Hepatocyte (in vitro differentiated cells): ENCODE data around the gene HSPA12A. TPM values are rescaled to one million over a fixed set of nuclear protein-coding genes. Genes with fewer than 3 reads are reported as not detected.

Experiments
- DNase-seq: peaks from one replicate; pipeline ENCODE4 v3.0.0-alpha.2; 2016; ENCODE audit warnings: low spot score
- H2AFZ ChIP-seq: fragments of 200-600 bp; sonication (generic); 2 replicates; pipeline ENCODE4 v1.6.0; 2016; ENCODE audit warnings: antibody characterized with exemption, mild to moderate bottlenecking
- H3K27ac ChIP-seq: fragments of 200-600 bp; sonication (generic); 2 replicates; pipeline ENCODE4 v1.5.1; 2016; ENCODE audit warnings: mild to moderate bottlenecking
- H3K27me3 ChIP-seq: fragments of 200-600 bp; sonication (generic); 2 replicates; pipeline ENCODE4 v1.6.1; 2016
- H3K36me3 ChIP-seq: fragments of 200-600 bp; sonication (generic); replicated peaks from 2 replicates; pipeline ENCODE4 v1.5.1; 2016; ENCODE audit warnings: low read depth; ENCODE audit not compliant: insufficient read depth
- H3K4me1 ChIP-seq: fragments of 200-600 bp; sonication (generic); 2 replicates; pipeline ENCODE4 v1.5.1; 2016; ENCODE audit warnings: mild to moderate bottlenecking, moderate library complexity; ENCODE audit not compliant: insufficient read depth
- H3K4me2 ChIP-seq: fragments of 200-600 bp; sonication (generic); 2 replicates; pipeline ENCODE4 v1.6.0; 2016
- H3K4me3 ChIP-seq: fragments of 200-600 bp; sonication (generic); 2 replicates; pipeline ENCODE4 v1.5.1; 2016; ENCODE audit warnings: mild to moderate bottlenecking
- H3K79me2 ChIP-seq: fragments of 200-600 bp; sonication (generic); 2 replicates; pipeline ENCODE4 v1.6.0; 2017; ENCODE audit warnings: mild to moderate bottlenecking
- H3K9me2 ChIP-seq: fragments of 200-600 bp; sonication (generic); replicated peaks from 2 replicates; pipeline ENCODE4 v1.6.0; 2017; ENCODE audit warnings: mild to moderate bottlenecking; ENCODE audit not compliant: insufficient read depth
- H3K9me3 ChIP-seq: fragments of 200-600 bp; sonication (generic); 2 replicates; pipeline ENCODE4 v1.5.1; 2016; ENCODE audit warnings: low read depth, mild to moderate bottlenecking
- H4K20me1 ChIP-seq: fragments of 200-600 bp; sonication (generic); 2 replicates; pipeline ENCODE4 v1.6.0; 2016; ENCODE audit warnings: mild to moderate bottlenecking; ENCODE audit not compliant: insufficient read depth, poor library complexity, severe bottlenecking
- EZH2 ChIP-seq: fragments of 200-600 bp; sonication (generic); IDR thresholded peaks from 2 replicates; pipeline ENCODE4 v1.6.1; 2016; ENCODE audit warnings: antibody characterized with exemption, mild to moderate bottlenecking, borderline replicate concordance
- EZH2phosphoT487 ChIP-seq: fragments of 200-600 bp; sonication (generic); IDR thresholded peaks from one replicate; pipeline ENCODE4 v1.6.1; 2018; ENCODE audit warnings: antibody characterized with exemption, mild to moderate bottlenecking, low read depth, moderate library complexity; ENCODE audit not compliant: unreplicated experiment, severe bottlenecking
- WGBS: methylation state at CpG from one replicate; pipeline ENCODE4 v1.1.6; 2016; ENCODE audit warnings: low lambda C conversion rate; ENCODE audit errors: missing lambda C conversion rate; 5-methylcytosine and 5-hydroxymethylcytosine counted together
- polyA plus RNA-seq: library from polyadenylated mRNA; unstranded; fragments of >200 nt; fragmentation: Nextera tagmentation; extraction: Ambion mirVana; gene quantifications from 2 replicates; pipeline ENCODE4 v1.2.1, GENCODE V29; 2016
- total RNA-seq: library from RNA; depleted of rRNA; stranded (reverse); fragments of >200 nt; gene quantifications from 2 replicates; pipeline ENCODE4 v1.2.3, GENCODE V29; 2014
- TF ChIP-seq, protein P1 (sequence below): fragments of 200-600 bp; sonication (generic); IDR thresholded peaks from 2 replicates; pipeline ENCODE4 v1.5.1; 2016; ENCODE audit warnings: antibody characterized with exemption, mild to moderate bottlenecking; ENCODE audit not compliant: poor library complexity

HSPA12A gene
- total and polyA plus RNA-seq, 2 experiments from 2014 or later = 8.7 to 9.9 TPM

DNA sequence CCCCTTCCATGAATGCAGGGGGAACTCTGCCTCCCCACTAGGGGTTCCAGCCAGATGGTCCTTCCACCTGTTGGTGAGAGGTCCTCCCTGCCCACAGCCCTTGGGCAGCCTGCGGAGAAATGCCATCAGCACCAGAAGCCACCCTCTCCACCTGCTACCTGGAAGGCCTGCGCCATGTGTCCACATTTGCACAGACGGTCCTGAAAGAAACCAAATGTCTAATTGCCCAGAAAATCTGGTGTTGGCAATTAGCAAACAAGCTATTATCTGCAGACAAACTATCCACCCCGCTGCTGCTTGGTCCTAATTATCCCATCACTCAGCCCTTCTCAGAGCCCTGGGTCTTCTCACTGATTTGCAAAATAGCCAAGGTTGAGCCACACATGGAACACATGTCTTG, 32.3 kb downstream of the HSPA12A start:
- H3K4me1 ChIP-seq = peaks cover 7% of the 10 kb centered on the region
- H3K79me2 ChIP-seq = no peaks in the 10 kb centered on the region
- TF ChIP-seq, protein P1, sequence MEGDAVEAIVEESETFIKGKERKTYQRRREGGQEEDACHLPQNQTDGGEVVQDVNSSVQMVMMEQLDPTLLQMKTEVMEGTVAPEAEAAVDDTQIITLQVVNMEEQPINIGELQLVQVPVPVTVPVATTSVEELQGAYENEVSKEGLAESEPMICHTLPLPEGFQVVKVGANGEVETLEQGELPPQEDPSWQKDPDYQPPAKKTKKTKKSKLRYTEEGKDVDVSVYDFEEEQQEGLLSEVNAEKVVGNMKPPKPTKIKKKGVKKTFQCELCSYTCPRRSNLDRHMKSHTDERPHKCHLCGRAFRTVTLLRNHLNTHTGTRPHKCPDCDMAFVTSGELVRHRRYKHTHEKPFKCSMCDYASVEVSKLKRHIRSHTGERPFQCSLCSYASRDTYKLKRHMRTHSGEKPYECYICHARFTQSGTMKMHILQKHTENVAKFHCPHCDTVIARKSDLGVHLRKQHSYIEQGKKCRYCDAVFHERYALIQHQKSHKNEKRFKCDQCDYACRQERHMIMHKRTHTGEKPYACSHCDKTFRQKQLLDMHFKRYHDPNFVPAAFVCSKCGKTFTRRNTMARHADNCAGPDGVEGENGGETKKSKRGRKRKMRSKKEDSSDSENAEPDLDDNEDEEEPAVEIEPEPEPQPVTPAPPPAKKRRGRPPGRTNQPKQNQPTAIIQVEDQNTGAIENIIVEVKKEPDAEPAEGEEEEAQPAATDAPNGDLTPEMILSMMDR = no peak
- TF ChIP-seq EZH2 = no peak
- WGBS = 84% methylated on average over 4 of the region's 4 CpGs
- H2AFZ ChIP-seq = no peak overlapping the region
- H3K4me3 ChIP-seq = no peak overlapping the region
- H3K4me2 ChIP-seq = no peak overlapping the region
- H3K36me3 ChIP-seq = no peaks in the 10 kb centered on the region
- no peak overlapping the region for H3K27ac ChIP-seq
- no peak for DNase-seq
- H3K27me3 ChIP-seq = no peaks in the 10 kb centered on the region
- no peaks in the 10 kb centered on the region for H3K9me3 ChIP-seq
- H4K20me1 ChIP-seq = no peaks in the 10 kb centered on the region
- no peaks in the 10 kb centered on the region for H3K9me2 ChIP-seq

DNA sequence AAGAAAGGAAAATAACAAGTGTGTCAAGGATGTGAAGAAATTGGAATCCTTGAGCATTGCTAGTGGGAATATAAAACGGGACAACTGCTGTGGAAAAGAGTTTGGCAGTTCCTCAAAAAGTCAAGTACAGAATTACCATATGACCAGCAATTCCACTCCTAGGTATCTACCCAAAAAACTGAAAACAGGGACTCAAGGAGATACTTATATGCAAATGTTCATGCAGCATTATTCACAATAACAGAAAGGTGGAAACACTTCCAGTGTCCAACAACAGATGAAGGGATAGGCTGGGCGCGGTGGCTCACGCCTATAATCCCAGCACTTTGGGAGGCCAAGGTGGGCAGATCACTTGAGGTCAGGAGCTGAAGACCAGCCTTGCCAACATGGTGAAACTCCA, 33.5 kb downstream of the HSPA12A start:
- Histone ChIP-seq H3K27ac (no peak overlapping the region), H3K36me3 (no peaks in the 10 kb centered on the region), H3K9me3 (no peaks in the 10 kb centered on the region), H4K20me1 (no peaks in the 10 kb centered on the region), H3K27me3 (no peaks in the 10 kb centered on the region), H3K4me1 (peaks cover 7% of the 10 kb centered on the region), H3K9me2 (no peaks in the 10 kb centered on the region), H2AFZ (no peak overlapping the region), H3K79me2 (no peaks in the 10 kb centered on the region), H3K4me2 (no peak overlapping the region), H3K4me3 (no peak overlapping the region)
- WGBS = 94% methylated on average over 4 of the region's 4 CpGs
- DNase-seq = no peak
- TF ChIP-seq, protein P1 = no peak
- TF ChIP-seq EZH2 (no peak), EZH2phosphoT487 (no peak)

DNA sequence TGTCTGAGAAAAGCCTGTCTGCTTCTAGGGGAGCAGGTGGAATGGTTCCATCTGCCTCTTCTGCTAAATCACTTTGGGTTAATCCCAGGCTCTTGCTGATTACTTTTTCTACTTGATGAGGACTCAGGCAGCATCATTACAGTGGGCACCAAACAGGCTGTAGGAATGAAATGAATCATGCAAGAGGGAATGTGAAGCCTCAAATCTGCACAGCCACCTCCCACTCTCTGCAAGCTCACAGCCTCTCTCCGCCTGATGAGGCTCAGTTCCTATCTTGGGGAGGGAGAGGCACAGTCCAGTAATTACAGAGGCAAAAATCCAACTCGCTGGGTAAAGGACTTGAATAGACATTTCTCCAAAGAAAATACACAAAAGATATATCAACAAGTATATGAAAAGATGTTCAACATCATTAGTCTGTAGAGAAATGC, 34.0 kb downstream of the HSPA12A start:
- no peak for DNase-seq
- TF ChIP-seq, protein P1 = no peak
- no peak for TF ChIP-seq EZH2phosphoT487
- whole genome bisulfite sequencing = 69% methylated on average over 2 of the region's 2 CpGs
- Histone ChIP-seq H2AFZ (no peak overlapping the region), H4K20me1 (no peaks in the 10 kb centered on the region), H3K9me2 (no peaks in the 10 kb centered on the region), H3K4me2 (no peak overlapping the region), H3K36me3 (no peaks in the 10 kb centered on the region), H3K4me1 (peaks cover 7% of the 10 kb centered on the region), H3K79me2 (no peaks in the 10 kb centered on the region), H3K9me3 (no peaks in the 10 kb centered on the region), H3K4me3 (no peak overlapping the region), H3K27ac (no peak overlapping the region), H3K27me3 (no peaks in the 10 kb centered on the region)

DNA sequence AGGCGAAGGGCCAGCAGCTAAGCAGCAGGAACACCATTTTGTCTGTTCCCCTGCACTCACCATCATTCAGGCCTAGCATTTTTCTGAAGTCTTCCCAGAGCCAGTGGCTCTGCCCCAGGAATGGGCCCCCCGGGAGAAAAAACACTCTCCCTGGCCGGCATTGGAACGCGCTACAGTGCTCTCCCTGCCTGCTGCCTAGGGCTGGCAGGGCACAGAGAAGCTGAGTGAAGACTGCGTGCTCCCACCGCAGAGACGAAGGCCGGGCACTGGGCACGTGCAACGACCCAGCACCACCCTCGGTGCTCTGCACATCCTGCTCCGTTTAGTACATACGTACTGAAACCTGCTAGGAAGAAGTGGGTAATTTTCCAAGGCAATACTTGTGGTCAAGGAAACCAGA, 34.4 kb downstream of the HSPA12A start:
- Histone ChIP-seq H3K36me3 (no peaks in the 10 kb centered on the region), H2AFZ (no peak overlapping the region), H3K9me2 (no peaks in the 10 kb centered on the region), H3K4me1 (peaks cover 7% of the 10 kb centered on the region), H3K27me3 (no peaks in the 10 kb centered on the region), H4K20me1 (no peaks in the 10 kb centered on the region), H3K9me3 (no peaks in the 10 kb centered on the region), H3K79me2 (no peaks in the 10 kb centered on the region), H3K4me3 (no peak overlapping the region), H3K27ac (no peak overlapping the region), H3K4me2 (no peak overlapping the region)
- no peak for DNase-seq
- 84% methylated on average over 14 of the region's 14 CpGs for WGBS
- TF ChIP-seq, protein P1 = no peak
- no peak for TF ChIP-seq EZH2phosphoT487
- no peak for TF ChIP-seq EZH2
